Keratinocyte (primary cell): ENCODE results near the gene CLDN18. TPM values are rescaled to one million over a fixed set of nuclear protein-coding genes. Genes with fewer than 3 reads are reported as not detected.

ENCODE experiments used
- DNase-seq: peaks from one replicate; pipeline ENCODE4 v3.0.0-alpha.2; 2011; ENCODE audit warnings: low read depth, missing footprints, low spot score
- FAIRE-seq: peaks from 2 replicates; lab custom pipeline; 2011; peaks lifted over from hg19 to GRCh38; lab: Jason Lieb, UNC
- H2AFZ ChIP-seq: 2 replicates; pipeline ENCODE4 v1.6.0; 2012; ENCODE audit warnings: low read length, control low read depth, inconsistent platforms; ENCODE audit not compliant: control insufficient read depth
- H3K27ac ChIP-seq: 2 replicates; pipeline ENCODE4 v1.5.1; 2011; ENCODE audit warnings: low read length; ENCODE audit not compliant: control insufficient read depth, insufficient read depth
- H3K27me3 ChIP-seq: 3 replicates; pipeline ENCODE4 v1.6.0; 2011; ENCODE audit warnings: low read length; ENCODE audit not compliant: control insufficient read depth, insufficient read depth; ENCODE audit errors: extremely low read depth
- H3K36me3 ChIP-seq, 2 experiments: 2 replicates in 1 of 2; 3 replicates in 1 of 2; pipeline ENCODE4 v1.5.1; 2011; ENCODE audit warnings: low read length in 2 of 2, mild to moderate bottlenecking in 1 of 2; ENCODE audit not compliant: control insufficient read depth in 2 of 2, insufficient read depth in 2 of 2; ENCODE audit errors: extremely low read depth in 1 of 2
- H3K4me1 ChIP-seq: 3 replicates; pipeline ENCODE4 v1.5.1; 2011; ENCODE audit warnings: low read length; ENCODE audit not compliant: control insufficient read depth, insufficient read depth; ENCODE audit errors: extremely low read depth
- H3K4me2 ChIP-seq: 3 replicates; pipeline ENCODE4 v1.6.0; 2011; ENCODE audit warnings: low read depth, low read length; ENCODE audit not compliant: control insufficient read depth, insufficient read depth; ENCODE audit errors: extremely low read depth
- H3K4me3 ChIP-seq, 3 experiments: fragments of 200-600 bp in 1 of 3; sonication (generic) in 1 of 3; 2 replicates in 2 of 3; 3 replicates in 1 of 3; pipeline ENCODE4 v1.5.1; 2011 to 2016; ENCODE audit warnings: low read length in 3 of 3, mild to moderate bottlenecking in 3 of 3, control low read depth in 2 of 3, inconsistent platforms in 1 of 3, low read depth in 1 of 3, mixed read lengths in 1 of 3, mixed run types in 1 of 3, moderate library complexity in 1 of 3; ENCODE audit not compliant: control insufficient read depth in 2 of 3, insufficient read depth in 2 of 3; ENCODE audit errors: extremely low read depth in 1 of 3
- H3K79me2 ChIP-seq: 2 replicates; pipeline ENCODE4 v1.6.0; 2012; ENCODE audit warnings: low read length; ENCODE audit not compliant: control insufficient read depth, insufficient read depth
- H3K9ac ChIP-seq: 3 replicates; pipeline ENCODE4 v1.6.0; 2011; ENCODE audit warnings: low read length; ENCODE audit not compliant: control insufficient read depth, insufficient read depth; ENCODE audit errors: extremely low read depth
- H3K9me1 ChIP-seq: 3 replicates; pipeline ENCODE4 v1.6.0; 2011; ENCODE audit warnings: low read length; ENCODE audit not compliant: control insufficient read depth, insufficient read depth; ENCODE audit errors: extremely low read depth
- H3K9me3 ChIP-seq: 2 replicates; pipeline ENCODE4 v1.5.1; 2012; ENCODE audit warnings: low read depth, low read length; ENCODE audit not compliant: control insufficient read depth
- H4K20me1 ChIP-seq: 3 replicates; pipeline ENCODE4 v1.6.0; 2011; ENCODE audit warnings: low read length; ENCODE audit not compliant: control insufficient read depth, insufficient read depth; ENCODE audit errors: extremely low read depth
- EZH2 ChIP-seq: IDR thresholded peaks from one replicate; pipeline ENCODE4 v1.6.1; 2012; ENCODE audit warnings: inconsistent platforms, mild to moderate bottlenecking, low read length, moderate library complexity
- dilution Hi-C: fragments of 300-500 bp; cut with MboI; formaldehyde crosslinking; loops from one replicate; pipeline ENCODE4 v1.7.0; 2020; ENCODE audit warnings: low sequenced_read_pairs; ENCODE audit not compliant: extremely low pct_ligation_motif_present
- polyA minus RNA-seq, 3 experiments: library from RNA; depleted of rRNA, polyadenylated mRNA; stranded (reverse); fragments of >200 nt; gene quantifications; 1 replicate in 1 of 3; 2 replicates in 1 of 3; 3 replicates in 1 of 3; pipeline ENCODE4 v1.2.3, GENCODE V29; 2011
- polyA plus RNA-seq, 5 experiments: library from polyadenylated mRNA; depleted of rRNA in 3 of 5; stranded (reverse) in 3 of 5; stranded (forward) in 1 of 5; unstranded in 1 of 5; fragments of >200 nt; gene quantifications; 1 replicate in 1 of 5; 2 replicates in 3 of 5; 3 replicates in 1 of 5; pipeline versions ENCODE4 v1.2.1 to v1.2.3, GENCODE V29; 2011 to 2012; ENCODE audit warnings: missing spikeins in 2 of 5, low read depth in 1 of 5, low replicate concordance in 1 of 5
- TF ChIP-seq, protein P1 (sequence below), 3 experiments: IDR thresholded peaks in 1 of 3; conservative IDR thresholded peaks in 1 of 3; optimal IDR thresholded peaks in 1 of 3; 2 replicates in 2 of 3; 3 replicates in 1 of 3; pipeline versions ENCODE3 to v1.5.1; 2011; ENCODE audit warnings: low read length in 3 of 3, mild to moderate bottlenecking in 3 of 3, moderate library complexity in 2 of 3, control low read depth in 1 of 3, inconsistent platforms in 1 of 3; ENCODE audit not compliant: insufficient read depth in 2 of 3; ENCODE audit errors: extremely low read depth in 1 of 3

Gene CLDN18
- polyA plus RNA-seq: not detected in 3 replicates
- polyA plus RNA-seq (2011; ENCODE audit: low read depth): not detected
- polyA plus RNA-seq (2011; cell fraction: cytosol; rRNA removed): not detected in 2 replicates
- polyA plus RNA-seq (2011; cell fraction: nucleus; rRNA removed): not detected in 2 replicates
- not detected in 2 replicates for polyA plus RNA-seq (2012; ENCODE audit: low replicate concordance)
- not detected in 3 replicates for polyA minus RNA-seq
- polyA minus RNA-seq (2011; cell fraction: cytosol; rRNA and poly(A)+ RNA removed): not detected
- not detected in 2 replicates for polyA minus RNA-seq (2011; cell fraction: nucleus; rRNA and poly(A)+ RNA removed)

DNA sequence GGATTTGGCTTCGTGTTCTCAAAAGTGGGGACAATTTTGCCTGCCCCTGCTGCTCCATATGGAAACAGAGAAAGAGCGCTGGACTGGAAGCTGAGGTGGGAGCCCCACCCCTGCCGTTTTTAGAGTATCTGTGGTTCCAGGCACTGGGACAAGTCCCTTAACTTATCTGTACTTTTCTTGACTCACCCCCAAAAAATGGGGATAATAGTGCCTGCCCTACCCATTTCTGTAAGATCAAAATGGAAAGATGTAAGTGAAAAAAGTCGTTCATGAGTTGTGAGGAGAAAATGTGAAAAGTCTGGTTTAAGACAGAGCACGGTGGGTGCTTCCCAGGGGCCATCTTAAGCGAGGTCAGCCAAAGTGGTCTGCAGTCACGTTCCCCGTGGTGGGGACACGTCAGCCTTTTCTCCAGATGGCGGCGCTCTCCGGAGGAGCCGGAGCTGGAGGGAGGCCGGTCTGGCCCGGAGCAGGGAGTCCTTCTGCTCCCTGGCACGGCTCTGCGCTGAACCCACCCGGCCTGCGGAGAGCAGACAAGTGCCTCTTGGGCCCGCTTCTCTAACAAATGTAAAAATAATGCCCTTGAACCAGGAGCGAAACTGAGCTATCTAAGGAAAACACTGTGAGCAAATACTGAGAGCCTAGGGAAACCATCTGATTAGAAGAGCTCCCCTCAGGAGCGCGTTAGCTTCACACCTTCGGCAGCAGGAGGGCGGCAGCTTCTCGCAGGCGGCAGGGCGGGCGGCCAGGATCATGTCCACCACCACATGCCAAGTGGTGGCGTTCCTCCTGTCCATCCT, at the start of gene CLDN18:
TSS of gene CLDN18 (plus strand) at position 690 of the 797 bp plus-strand sequence. CDS start at position 751, 61 bp downstream.
- dilution Hi-C loops: no loop called here
- Histone ChIP-seq H3K4me3 (no peak within 1 kb of the TSS), H3K27ac (no peak within 1 kb of the TSS), H3K9me1 (no peaks in the 10 kb centered on the region), H4K20me1 (no peaks in the 10 kb centered on the region), H3K9me3 (no peaks in the 10 kb centered on the region), H3K4me2 (no peak within 1 kb of the TSS), H3K4me1 (no peaks in the 10 kb centered on the region), H3K9ac (no peak within 1 kb of the TSS), H3K27me3 (no peaks in the 10 kb centered on the region), H3K36me3 (no peaks in the 10 kb centered on the region), H3K79me2 (no peaks in the 10 kb centered on the region), H2AFZ (no peak within 1 kb of the TSS)
- TF ChIP-seq, protein P1, sequence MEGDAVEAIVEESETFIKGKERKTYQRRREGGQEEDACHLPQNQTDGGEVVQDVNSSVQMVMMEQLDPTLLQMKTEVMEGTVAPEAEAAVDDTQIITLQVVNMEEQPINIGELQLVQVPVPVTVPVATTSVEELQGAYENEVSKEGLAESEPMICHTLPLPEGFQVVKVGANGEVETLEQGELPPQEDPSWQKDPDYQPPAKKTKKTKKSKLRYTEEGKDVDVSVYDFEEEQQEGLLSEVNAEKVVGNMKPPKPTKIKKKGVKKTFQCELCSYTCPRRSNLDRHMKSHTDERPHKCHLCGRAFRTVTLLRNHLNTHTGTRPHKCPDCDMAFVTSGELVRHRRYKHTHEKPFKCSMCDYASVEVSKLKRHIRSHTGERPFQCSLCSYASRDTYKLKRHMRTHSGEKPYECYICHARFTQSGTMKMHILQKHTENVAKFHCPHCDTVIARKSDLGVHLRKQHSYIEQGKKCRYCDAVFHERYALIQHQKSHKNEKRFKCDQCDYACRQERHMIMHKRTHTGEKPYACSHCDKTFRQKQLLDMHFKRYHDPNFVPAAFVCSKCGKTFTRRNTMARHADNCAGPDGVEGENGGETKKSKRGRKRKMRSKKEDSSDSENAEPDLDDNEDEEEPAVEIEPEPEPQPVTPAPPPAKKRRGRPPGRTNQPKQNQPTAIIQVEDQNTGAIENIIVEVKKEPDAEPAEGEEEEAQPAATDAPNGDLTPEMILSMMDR (optimal IDR thresholded peaks at IDR 0.05 in 1 of 3, IDR thresholded peaks at IDR 0.05 in 1 of 3, conservative IDR thresholded peaks at IDR 0.05 in 1 of 3; ENCODE audit: extremely low read depth in 1 of 3, insufficient read depth in 2 of 3, low read length in 3 of 3): no peak
- no peak for TF ChIP-seq EZH2
- FAIRE-seq (no peak), DNase-seq (no peak)

DNA sequence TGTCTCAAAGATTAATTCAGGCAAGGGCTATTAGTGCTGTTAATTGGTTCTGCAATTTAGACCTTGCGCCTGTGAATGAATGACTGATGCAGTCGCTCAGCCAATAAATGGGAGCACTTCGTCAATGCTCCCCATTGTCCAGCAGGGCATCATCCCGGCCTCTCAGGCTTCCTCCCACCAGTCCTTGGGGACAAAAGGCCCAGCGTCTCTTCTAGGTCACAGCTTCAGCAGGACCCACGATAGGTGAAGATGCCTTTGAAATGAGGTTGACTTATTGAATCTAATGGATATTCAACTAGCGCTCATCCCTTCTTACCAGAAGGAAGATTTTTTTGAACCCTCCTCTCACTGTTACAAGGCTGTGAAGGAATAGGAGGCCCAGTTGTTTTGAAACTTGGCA, 47.7 kb upstream of the CLDN18 start:
- FAIRE-seq: no peak
- Histone ChIP-seq H3K27me3 (peaks cover 4% of the 10 kb centered on the region), H3K27ac (no peak overlapping the region), H3K9ac (no peak overlapping the region), H3K4me1 (no peaks in the 10 kb centered on the region), H3K4me3 (no peak overlapping the region), H4K20me1 (no peaks in the 10 kb centered on the region), H2AFZ (no peak overlapping the region), H3K36me3 (no peaks in the 10 kb centered on the region), H3K79me2 (no peaks in the 10 kb centered on the region), H3K9me1 (no peaks in the 10 kb centered on the region), H3K9me3 (no peaks in the 10 kb centered on the region), H3K4me2 (no peak overlapping the region)
- dilution Hi-C loops: no loop called here
- TF ChIP-seq, protein P1 (optimal IDR thresholded peaks at IDR 0.05 in 1 of 3, IDR thresholded peaks at IDR 0.05 in 1 of 3, conservative IDR thresholded peaks at IDR 0.05 in 1 of 3; ENCODE audit: extremely low read depth in 1 of 3, insufficient read depth in 2 of 3, low read length in 3 of 3): no peak
- no peak for TF ChIP-seq EZH2
- DNase-seq: no peak
